Breast epithelium (tissue), 4 donors: ENCODE data around the gene CA10. TPM values are rescaled to one million over a fixed set of nuclear protein-coding genes. Genes with fewer than 3 reads are reported as not detected.

Experiments
- DNase-seq, 2 donors: peaks; one replicate each; pipeline ENCODE4 v3.0.0-alpha.2; 2019; ENCODE audit warnings: low spot score in 2 of 2
- H3K27ac ChIP-seq, 2 donors: fragments of 200-600 bp; sonication (generic) in 1 of 2; one replicate each; pipeline ENCODE4 v1.5.1; 2016 to 2019; ENCODE audit warnings: mild to moderate bottlenecking in 1 of 2
- H3K27me3 ChIP-seq, 2 donors: fragments of 200-600 bp; sonication (generic) in 1 of 2; one replicate each; pipeline versions ENCODE4 v1.5.1 to v1.6.0; 2017 to 2019; ENCODE audit warnings: control low read depth in 1 of 2, mild to moderate bottlenecking in 1 of 2
- H3K36me3 ChIP-seq: fragments of 200-600 bp; one replicate; pipeline ENCODE4 v1.5.1; 2019
- H3K4me1 ChIP-seq, 2 donors: fragments of 200-600 bp; sonication (generic); one replicate each; pipeline ENCODE4 v1.5.1; 2016 to 2019; ENCODE audit warnings: control low read depth in 1 of 2
- H3K4me3 ChIP-seq, 3 donors: fragments of 200-600 bp; sonication (generic); 1 replicate in 2 of 3; 2 replicates in 1 of 3; pipeline ENCODE4 v1.5.1; 2016 to 2019; ENCODE audit warnings: mild to moderate bottlenecking in 3 of 3, moderate library complexity in 2 of 3
- H3K9me3 ChIP-seq, 2 donors: fragments of 200-600 bp; sonication (generic) in 1 of 2; one replicate each; pipeline ENCODE4 v1.5.1; 2016 to 2019; ENCODE audit warnings: control low read depth in 1 of 2
- POLR2A ChIP-seq: fragments of 450-650 bp; IDR thresholded peaks from one replicate; pipeline ENCODE4 v1.6.1; 2016; ENCODE audit warnings: antibody characterized with exemption, mild to moderate bottlenecking, moderate library complexity
- POLR2AphosphoS5 ChIP-seq, 3 donors: sonication (generic); formaldehyde crosslinking; IDR thresholded peaks; one replicate each; pipeline ENCODE4 v1.6.1; 2017; ENCODE audit warnings: antibody characterized with exemption in 3 of 3
- intact Hi-C: fragments of 100-400 bp; cut with DNase I; formaldehyde crosslinking; loops from one replicate; pipeline ENCODE4 v1.15.1; 2023; ENCODE audit warnings: low total_unique reads
- total RNA-seq, 3 donors: library from RNA; depleted of rRNA; stranded (reverse); fragments of >200 nt; gene quantifications; one replicate each; pipeline ENCODE4 v1.1.0, GENCODE V29; 2016
- TF ChIP-seq, protein P1 (sequence below), 3 donors: fragments of 450-650 bp; IDR thresholded peaks; one replicate each; pipeline ENCODE4 v1.5.1; 2016 to 2017; ENCODE audit warnings: antibody characterized with exemption in 3 of 3, mild to moderate bottlenecking in 3 of 3, moderate library complexity in 3 of 3

The CA10 gene
- not detected for total RNA-seq

DNA sequence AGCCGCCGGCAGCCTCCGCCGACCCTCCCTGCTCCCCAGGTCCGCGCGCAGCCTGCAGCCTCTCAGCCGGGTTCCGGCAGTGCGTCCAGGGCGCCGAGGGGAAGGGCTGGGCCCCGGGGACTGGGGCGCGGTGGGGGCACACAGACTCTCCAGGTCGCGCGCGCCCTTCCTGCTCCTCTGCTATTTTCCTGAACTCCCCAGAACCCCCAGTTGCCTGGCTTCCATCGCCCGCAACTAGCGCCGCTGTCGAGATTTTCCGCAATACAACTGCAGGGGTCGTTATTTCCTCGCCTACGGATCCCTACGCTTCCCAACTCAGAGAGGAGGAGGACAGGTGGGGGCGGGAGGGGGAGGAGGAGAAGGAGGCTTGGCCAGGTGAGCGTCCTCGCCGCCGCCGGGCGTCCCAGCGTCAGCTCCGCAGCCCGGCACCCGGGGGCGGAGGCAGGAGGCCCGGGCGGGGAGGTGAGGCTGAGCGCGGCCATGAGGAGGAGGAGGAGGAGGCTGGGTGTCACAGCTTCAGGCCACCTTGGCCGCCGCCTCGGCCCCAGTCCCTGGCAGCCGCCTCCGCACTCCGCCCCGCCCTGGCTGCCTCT lies at the start of gene CA10:
TSS of gene CA10 (minus strand) at position 265 of the 593 bp plus-strand sequence.
- intact Hi-C loops: no loop called here
- H3K4me3 ChIP-seq: peak within 1 kb of the TSS; percentile 2 to 57 (median 30)
- H3K36me3 ChIP-seq: no peaks in the 10 kb centered on the region
- H3K27me3 ChIP-seq: peaks cover 6 to 72% of the 10 kb centered on the region in 2 donors
- TF ChIP-seq POLR2A (no peak), POLR2AphosphoS5 (IDR thresholded peaks at IDR 0.05) (no peak)
- TF ChIP-seq, protein P1, sequence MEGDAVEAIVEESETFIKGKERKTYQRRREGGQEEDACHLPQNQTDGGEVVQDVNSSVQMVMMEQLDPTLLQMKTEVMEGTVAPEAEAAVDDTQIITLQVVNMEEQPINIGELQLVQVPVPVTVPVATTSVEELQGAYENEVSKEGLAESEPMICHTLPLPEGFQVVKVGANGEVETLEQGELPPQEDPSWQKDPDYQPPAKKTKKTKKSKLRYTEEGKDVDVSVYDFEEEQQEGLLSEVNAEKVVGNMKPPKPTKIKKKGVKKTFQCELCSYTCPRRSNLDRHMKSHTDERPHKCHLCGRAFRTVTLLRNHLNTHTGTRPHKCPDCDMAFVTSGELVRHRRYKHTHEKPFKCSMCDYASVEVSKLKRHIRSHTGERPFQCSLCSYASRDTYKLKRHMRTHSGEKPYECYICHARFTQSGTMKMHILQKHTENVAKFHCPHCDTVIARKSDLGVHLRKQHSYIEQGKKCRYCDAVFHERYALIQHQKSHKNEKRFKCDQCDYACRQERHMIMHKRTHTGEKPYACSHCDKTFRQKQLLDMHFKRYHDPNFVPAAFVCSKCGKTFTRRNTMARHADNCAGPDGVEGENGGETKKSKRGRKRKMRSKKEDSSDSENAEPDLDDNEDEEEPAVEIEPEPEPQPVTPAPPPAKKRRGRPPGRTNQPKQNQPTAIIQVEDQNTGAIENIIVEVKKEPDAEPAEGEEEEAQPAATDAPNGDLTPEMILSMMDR (IDR thresholded peaks at IDR 0.05): no peak
- no peaks in the 10 kb centered on the region for H3K4me1 ChIP-seq
- no peak within 1 kb of the TSS for H3K27ac ChIP-seq
- no peaks in the 10 kb centered on the region for H3K9me3 ChIP-seq
- DNase-seq: no peak

DNA sequence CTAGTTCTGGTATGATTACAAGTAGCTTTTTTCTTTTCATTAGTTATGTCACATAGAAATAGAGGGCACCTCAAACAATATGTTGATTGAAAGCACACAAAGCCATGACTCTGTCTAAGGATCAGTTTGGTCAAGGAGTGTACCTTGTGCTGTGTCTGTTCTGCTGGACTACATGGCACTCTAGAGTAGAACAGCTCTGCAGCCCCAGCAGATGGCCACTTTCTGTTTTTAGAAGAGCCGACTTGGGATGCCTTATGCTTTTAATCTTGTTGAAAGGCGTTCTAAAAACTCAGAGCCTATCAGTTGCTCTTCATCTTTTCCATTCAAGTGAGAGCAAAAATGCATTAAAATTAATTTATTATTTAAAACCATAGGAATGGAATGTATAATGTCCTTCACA lies 49.3 kb upstream of the CA10 start:
- no peak for DNase-seq
- H3K4me1 ChIP-seq: no peaks in the 10 kb centered on the region
- TF ChIP-seq POLR2A (no peak), POLR2AphosphoS5 (IDR thresholded peaks at IDR 0.05) (no peak)
- TF ChIP-seq, protein P1 (IDR thresholded peaks at IDR 0.05): no peak
- H3K36me3 ChIP-seq: no peaks in the 10 kb centered on the region
- intact Hi-C loops: no loop called here
- no peak overlapping the region for H3K27ac ChIP-seq
- no peaks in the 10 kb centered on the region for H3K27me3 ChIP-seq
- no peaks in the 10 kb centered on the region for H3K9me3 ChIP-seq
- no peak overlapping the region for H3K4me3 ChIP-seq

DNA sequence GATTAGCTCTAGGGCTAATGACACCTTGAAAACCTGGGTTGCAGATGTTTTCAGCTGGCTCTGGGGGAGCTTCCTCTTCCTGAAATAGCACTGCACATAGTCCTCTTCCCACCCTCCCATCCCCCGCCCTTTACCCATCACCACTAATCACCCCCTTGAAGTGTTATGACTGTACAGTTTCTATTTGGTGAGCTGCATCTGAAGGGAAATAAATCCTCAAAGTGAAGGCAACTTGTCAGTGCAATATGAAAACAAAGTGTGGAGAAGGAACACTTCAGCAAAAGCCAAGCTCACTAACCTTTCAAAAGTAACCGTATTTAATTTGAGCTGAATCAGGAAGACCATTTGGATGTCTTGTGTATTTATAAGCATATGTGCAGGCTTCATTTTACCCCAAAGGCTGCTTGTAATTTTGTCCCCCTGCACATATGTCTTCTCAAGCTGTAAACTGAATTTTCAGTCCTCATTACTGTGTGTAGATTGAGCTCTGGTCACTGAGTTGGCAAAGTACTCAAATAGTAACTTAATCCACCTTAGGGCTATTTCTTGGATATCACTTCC lies 44.1 kb upstream of the CA10 start:
- no peaks in the 10 kb centered on the region for H3K4me1 ChIP-seq
- no peak for DNase-seq
- intact Hi-C loops: no loop called here
- no peaks in the 10 kb centered on the region for H3K36me3 ChIP-seq
- H3K4me3 ChIP-seq: no peak overlapping the region
- H3K27ac ChIP-seq: no peak overlapping the region
- H3K27me3 ChIP-seq: no peaks in the 10 kb centered on the region
- TF ChIP-seq POLR2AphosphoS5 (IDR thresholded peaks at IDR 0.05): no peak
- TF ChIP-seq POLR2A: no peak
- TF ChIP-seq, protein P1 (IDR thresholded peaks at IDR 0.05): no peak
- no peaks in the 10 kb centered on the region for H3K9me3 ChIP-seq

DNA sequence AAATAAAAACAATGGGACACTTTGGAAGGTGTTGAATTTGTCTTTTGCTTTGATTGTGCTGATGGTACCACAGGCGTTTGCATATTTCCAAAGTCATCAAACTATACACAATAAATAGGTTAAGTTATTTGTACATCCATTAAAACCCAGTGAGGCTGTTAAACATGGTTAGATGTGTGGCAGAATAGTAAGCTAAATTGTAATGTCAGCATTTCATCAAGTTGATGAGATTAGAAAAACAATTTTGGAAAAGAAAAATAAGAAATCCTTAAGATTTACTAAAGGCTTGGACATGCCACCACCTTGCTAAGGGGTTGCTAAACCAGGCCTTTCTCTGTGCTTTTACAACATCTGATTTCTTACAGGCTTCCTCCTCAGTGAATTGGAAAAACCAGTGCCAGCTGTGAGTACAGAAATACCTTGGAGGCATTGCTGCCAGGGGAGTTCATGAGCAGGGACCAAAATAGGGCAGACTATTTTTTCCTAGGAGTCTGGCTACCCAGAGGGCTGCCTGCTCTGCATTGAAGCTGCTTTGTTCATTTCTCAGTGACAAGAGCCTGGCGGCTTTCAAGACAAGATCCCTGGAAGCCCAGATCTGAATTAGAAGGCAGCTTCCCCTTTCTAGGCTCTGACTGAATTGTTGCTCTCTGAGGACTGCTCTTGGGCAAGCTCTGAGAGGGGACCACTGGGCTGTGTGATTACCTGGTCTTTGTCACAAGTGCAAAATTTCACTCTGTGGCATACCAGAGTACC lies 43.4 kb upstream of the CA10 start:
- H3K36me3 ChIP-seq: no peaks in the 10 kb centered on the region
- intact Hi-C loops: no loop called here
- H3K9me3 ChIP-seq: no peaks in the 10 kb centered on the region
- no peak overlapping the region for H3K27ac ChIP-seq
- no peak overlapping the region for H3K4me3 ChIP-seq
- no peaks in the 10 kb centered on the region for H3K27me3 ChIP-seq
- H3K4me1 ChIP-seq: no peaks in the 10 kb centered on the region
- DNase-seq: no peak
- TF ChIP-seq, protein P1 (IDR thresholded peaks at IDR 0.05): no peak
- TF ChIP-seq POLR2AphosphoS5 (IDR thresholded peaks at IDR 0.05) (no peak), POLR2A (no peak)

DNA sequence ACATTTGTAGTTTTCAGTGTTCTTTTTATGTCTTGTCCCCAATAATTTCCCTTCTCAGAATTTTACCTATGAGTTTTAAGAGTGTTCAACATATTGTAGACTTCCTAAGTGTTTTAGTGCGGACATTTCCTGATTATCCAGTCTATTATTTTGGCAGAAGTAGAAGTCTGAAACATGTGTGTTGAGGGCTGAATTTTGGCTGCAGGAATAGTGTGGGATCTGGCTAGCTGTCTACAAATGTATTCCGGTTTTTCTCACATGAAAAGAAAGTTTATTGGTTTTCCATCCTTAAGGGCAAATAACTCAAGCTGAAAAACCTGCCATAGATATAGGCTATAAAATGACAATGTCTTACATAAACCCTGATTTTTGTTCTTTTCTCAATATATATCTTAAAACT lies 33.0 kb upstream of the CA10 start:
- no peak for TF ChIP-seq POLR2A
- TF ChIP-seq, protein P1 (IDR thresholded peaks at IDR 0.05): no peak
- TF ChIP-seq POLR2AphosphoS5 (IDR thresholded peaks at IDR 0.05): no peak
- no peaks in the 10 kb centered on the region for H3K9me3 ChIP-seq
- no peak overlapping the region for H3K27ac ChIP-seq
- no peaks in the 10 kb centered on the region for H3K27me3 ChIP-seq
- DNase-seq: no peak
- intact Hi-C loops: no loop called here
- no peak overlapping the region for H3K4me3 ChIP-seq
- no peaks in the 10 kb centered on the region for H3K4me1 ChIP-seq
- no peaks in the 10 kb centered on the region for H3K36me3 ChIP-seq
